ENCODE results near the gene SIK3. TPM values are rescaled to one million over a fixed set of nuclear protein-coding genes. Genes with fewer than 3 reads are reported as not detected.
"Not testable (repeated sequence)": the region's sequence is repeated elsewhere in the genome, so short reads cannot be mapped to it uniquely, and the experiment has no call there.

SIK3 gene
- total RNA-seq, 1 experiment from 2014 or later, result 4.1 TPM

- H3K27me3 ChIP-seq (ENCODE audit: low read length), result no peaks in the 10 kb centered on the region
- H3K9me3 ChIP-seq (ENCODE audit: low read length), result no peaks in the 10 kb centered on the region
- H4K20me1 ChIP-seq (ENCODE audit: insufficient read depth, low read depth, low read length), result no peaks in the 10 kb centered on the region
- no peaks in the 10 kb centered on the region for H3K4me1 ChIP-seq (ENCODE audit: low read length)
- DNase-seq, result no peak
- no peak overlapping the region for H3K27ac ChIP-seq (ENCODE audit: low read length)
- no peak overlapping the region for H3K4me3 ChIP-seq (ENCODE audit: low read length)
- no peak overlapping the region for H3K9ac ChIP-seq (ENCODE audit: low read length)
- H3K79me2 ChIP-seq (ENCODE audit: low read length), result no peaks in the 10 kb centered on the region
- H3K36me3 ChIP-seq (ENCODE audit: insufficient read depth, low read length), result no peaks in the 10 kb centered on the region
- H3K9me2 ChIP-seq (replicated peaks; ENCODE audit: insufficient read depth, low read length), result no peaks in the 10 kb centered on the region
- H2AFZ ChIP-seq (ENCODE audit: low read length), result no peak overlapping the region
- no peak overlapping the region for H3K4me2 ChIP-seq (ENCODE audit: low read depth, low read length, poor library complexity, severe bottlenecking)
These were observed 22.9 kb upstream of the SIK3 start for GRCh38 chr11:117121176-117121575.

- Histone ChIP-seq H3K9me3 (ENCODE audit: low read length) (no peaks in the 10 kb centered on the region), H4K20me1 (ENCODE audit: insufficient read depth, low read depth, low read length) (no peaks in the 10 kb centered on the region), H2AFZ (ENCODE audit: low read length) (no peak overlapping the region), H3K9ac (ENCODE audit: low read length) (no peak overlapping the region), H3K27me3 (ENCODE audit: low read length) (no peaks in the 10 kb centered on the region), H3K4me3 (ENCODE audit: low read length) (no peak overlapping the region), H3K79me2 (ENCODE audit: low read length) (no peaks in the 10 kb centered on the region), H3K27ac (ENCODE audit: low read length) (no peak overlapping the region), H3K9me2 (replicated peaks; ENCODE audit: insufficient read depth, low read length) (no peaks in the 10 kb centered on the region), H3K4me1 (ENCODE audit: low read length) (no peaks in the 10 kb centered on the region), H3K4me2 (ENCODE audit: low read depth, low read length, poor library complexity, severe bottlenecking) (no peak overlapping the region), H3K36me3 (ENCODE audit: insufficient read depth, low read length) (no peaks in the 10 kb centered on the region)
- no peak for DNase-seq
These were observed 19.5 kb upstream of the SIK3 start for GRCh38 chr11:117117681-117118080.

GRCh38 chr11:117112939-117113338 is 14.7 kb upstream of the SIK3 start:
- H3K9me2 ChIP-seq (replicated peaks; ENCODE audit: insufficient read depth, low read length); H3K27ac ChIP-seq (ENCODE audit: low read length); H3K9me3 ChIP-seq (ENCODE audit: low read length); H4K20me1 ChIP-seq (ENCODE audit: insufficient read depth, low read depth, low read length); H3K9ac ChIP-seq (ENCODE audit: low read length); H3K4me2 ChIP-seq (ENCODE audit: low read depth, low read length, poor library complexity, severe bottlenecking); H2AFZ ChIP-seq (ENCODE audit: low read length); H3K4me1 ChIP-seq (ENCODE audit: low read length); H3K4me3 ChIP-seq (ENCODE audit: low read length); H3K27me3 ChIP-seq (ENCODE audit: low read length); H3K79me2 ChIP-seq (ENCODE audit: low read length); DNase-seq; H3K36me3 ChIP-seq (ENCODE audit: insufficient read depth, low read length): not testable (repeated sequence)

GRCh38 chr11:117112497-117112896 is 14.3 kb upstream of the SIK3 start:
- not testable (repeated sequence) for DNase-seq; H3K9me3 ChIP-seq (ENCODE audit: low read length); H3K27me3 ChIP-seq (ENCODE audit: low read length); H3K4me1 ChIP-seq (ENCODE audit: low read length); H3K79me2 ChIP-seq (ENCODE audit: low read length); H3K9me2 ChIP-seq (replicated peaks; ENCODE audit: insufficient read depth, low read length); H3K27ac ChIP-seq (ENCODE audit: low read length); H2AFZ ChIP-seq (ENCODE audit: low read length); H3K36me3 ChIP-seq (ENCODE audit: insufficient read depth, low read length); H4K20me1 ChIP-seq (ENCODE audit: insufficient read depth, low read depth, low read length); H3K9ac ChIP-seq (ENCODE audit: low read length); H3K4me3 ChIP-seq (ENCODE audit: low read length); H3K4me2 ChIP-seq (ENCODE audit: low read depth, low read length, poor library complexity, severe bottlenecking)

- H3K27ac ChIP-seq (ENCODE audit: low read length), result no peak overlapping the region
- no peaks in the 10 kb centered on the region for H3K9me2 ChIP-seq (replicated peaks; ENCODE audit: insufficient read depth, low read length)
- DNase-seq, result no peak
- H3K4me2 ChIP-seq (ENCODE audit: low read depth, low read length, poor library complexity, severe bottlenecking), result no peak overlapping the region
- no peak overlapping the region for H3K9ac ChIP-seq (ENCODE audit: low read length)
- no peaks in the 10 kb centered on the region for H4K20me1 ChIP-seq (ENCODE audit: insufficient read depth, low read depth, low read length)
- H3K9me3 ChIP-seq (ENCODE audit: low read length), result no peaks in the 10 kb centered on the region
- no peaks in the 10 kb centered on the region for H3K79me2 ChIP-seq (ENCODE audit: low read length)
- no peaks in the 10 kb centered on the region for H3K4me1 ChIP-seq (ENCODE audit: low read length)
- H3K4me3 ChIP-seq (ENCODE audit: low read length), result no peak overlapping the region
- no peaks in the 10 kb centered on the region for H3K36me3 ChIP-seq (ENCODE audit: insufficient read depth, low read length)
- no peaks in the 10 kb centered on the region for H3K27me3 ChIP-seq (ENCODE audit: low read length)
- no peak overlapping the region for H2AFZ ChIP-seq (ENCODE audit: low read length)
These were observed 12.2 kb upstream of the SIK3 start for GRCh38 chr11:117110294-117110950.

- no peak overlapping the region for H3K9ac ChIP-seq (ENCODE audit: low read length)
- no peaks in the 10 kb centered on the region for H3K36me3 ChIP-seq (ENCODE audit: insufficient read depth, low read length)
- no peak overlapping the region for H3K4me2 ChIP-seq (ENCODE audit: low read depth, low read length, poor library complexity, severe bottlenecking)
- H3K79me2 ChIP-seq (ENCODE audit: low read length), result no peaks in the 10 kb centered on the region
- no peaks in the 10 kb centered on the region for H4K20me1 ChIP-seq (ENCODE audit: insufficient read depth, low read depth, low read length)
- no peaks in the 10 kb centered on the region for H3K9me3 ChIP-seq (ENCODE audit: low read length)
- H3K27ac ChIP-seq (ENCODE audit: low read length), result no peak overlapping the region
- H2AFZ ChIP-seq (ENCODE audit: low read length), result no peak overlapping the region
- no peak for DNase-seq
- H3K9me2 ChIP-seq (replicated peaks; ENCODE audit: insufficient read depth, low read length), result no peaks in the 10 kb centered on the region
- H3K4me1 ChIP-seq (ENCODE audit: low read length), result no peaks in the 10 kb centered on the region
- H3K27me3 ChIP-seq (ENCODE audit: low read length), result no peaks in the 10 kb centered on the region
- no peak overlapping the region for H3K4me3 ChIP-seq (ENCODE audit: low read length)
These were observed 9.7 kb upstream of the SIK3 start for GRCh38 chr11:117107701-117108590.

- H3K4me2 ChIP-seq (ENCODE audit: low read depth, low read length, poor library complexity, severe bottlenecking), result no peak overlapping the region
- H3K4me3 ChIP-seq (ENCODE audit: low read length), result no peak overlapping the region
- no peak for DNase-seq
- H3K9me2 ChIP-seq (replicated peaks; ENCODE audit: insufficient read depth, low read length), result no peaks in the 10 kb centered on the region
- H3K27ac ChIP-seq (ENCODE audit: low read length), result no peak overlapping the region
- peaks cover 23% of the 10 kb centered on the region for H3K4me1 ChIP-seq (ENCODE audit: low read length)
- H3K9me3 ChIP-seq (ENCODE audit: low read length), result no peaks in the 10 kb centered on the region
- H3K79me2 ChIP-seq (ENCODE audit: low read length), result no peaks in the 10 kb centered on the region
- H3K27me3 ChIP-seq (ENCODE audit: low read length), result no peaks in the 10 kb centered on the region
- no peak overlapping the region for H2AFZ ChIP-seq (ENCODE audit: low read length)
- no peaks in the 10 kb centered on the region for H3K36me3 ChIP-seq (ENCODE audit: insufficient read depth, low read length)
- H4K20me1 ChIP-seq (ENCODE audit: insufficient read depth, low read depth, low read length), result no peaks in the 10 kb centered on the region
- H3K9ac ChIP-seq (ENCODE audit: low read length), result no peak overlapping the region
These were observed 2.3 kb upstream of the SIK3 start for GRCh38 chr11:117100556-117100955.

- Histone ChIP-seq H3K4me2 (ENCODE audit: low read depth, low read length, poor library complexity, severe bottlenecking) (no peak overlapping the region), H3K4me3 (ENCODE audit: low read length) (no peak overlapping the region), H3K9ac (ENCODE audit: low read length) (no peak overlapping the region), H3K36me3 (ENCODE audit: insufficient read depth, low read length) (no peaks in the 10 kb centered on the region), H3K9me3 (ENCODE audit: low read length) (no peaks in the 10 kb centered on the region), H3K9me2 (replicated peaks; ENCODE audit: insufficient read depth, low read length) (no peaks in the 10 kb centered on the region), H2AFZ (ENCODE audit: low read length) (no peak overlapping the region), H3K79me2 (ENCODE audit: low read length) (no peaks in the 10 kb centered on the region), H4K20me1 (ENCODE audit: insufficient read depth, low read depth, low read length) (no peaks in the 10 kb centered on the region), H3K27me3 (ENCODE audit: low read length) (no peaks in the 10 kb centered on the region), H3K4me1 (ENCODE audit: low read length) (peaks cover 23% of the 10 kb centered on the region), H3K27ac (ENCODE audit: low read length) (no peak overlapping the region)
- DNase-seq, result no peak
These were observed 1.5 kb upstream of the SIK3 start for GRCh38 chr11:117099696-117100095.

Measured in Karpas-422 (cell line).